UCSD-AML1 (cell line): ENCODE measurements around the gene NELFA.
A peak's percentile ranks its signal among the peaks of the same experiment; 100 is the strongest.
"Not testable (repeated sequence)": the region's sequence is repeated elsewhere in the genome, so short reads cannot be mapped to it uniquely, and the experiment has no call there.

Experiments used
- DNase-seq: peaks from one replicate; lab custom pipeline; 2025; ENCODE audit not compliant: unreplicated experiment; lab: John Stamatoyannopoulos, UW

The NELFA gene

GRCh38 chr4:2040391-2041238, 31.8 kb upstream of the NELFA start:
- no peak for DNase-seq

GRCh38 chr4:2036866-2037265, 28.1 kb upstream of the NELFA start:
- peak; percentile 23 for DNase-seq

GRCh38 chr4:2036327-2036726, 27.6 kb upstream of the NELFA start:
- no peak for DNase-seq

- DNase-seq: not testable (repeated sequence)
These were observed 22.4 kb upstream of the NELFA start for GRCh38 chr4:2031161-2031560.

- not testable (repeated sequence) for DNase-seq
These were observed 18.3 kb upstream of the NELFA start for GRCh38 chr4:2027120-2027519.

- no peak for DNase-seq
These were observed 17.0 kb upstream of the NELFA start for GRCh38 chr4:2025817-2026216.

GRCh38 chr4:2024683-2025082, 15.9 kb upstream of the NELFA start:
- DNase-seq: no peak

GRCh38 chr4:2021358-2022018, 12.7 kb upstream of the NELFA start:
- DNase-seq: not testable (repeated sequence)

- DNase-seq: no peak
These were observed 6.2 kb upstream of the NELFA start for GRCh38 chr4:2015008-2015407.

GRCh38 chr4:2011583-2011982, 2.8 kb upstream of the NELFA start:
- no peak for DNase-seq

- peak; percentile 63 for DNase-seq
These were observed 968 bp upstream of the NELFA start for GRCh38 chr4:2009651-2010233.

- DNase-seq: no peak
These were observed 178 bp downstream of the NELFA start for GRCh38 chr4:2008671-2008920.

GRCh38 chr4:2007804-2008670, 737 bp downstream of the NELFA start:
- no peak for DNase-seq

GRCh38 chr4:2006956-2007653, 1.7 kb downstream of the NELFA start:
- DNase-seq: no peak

GRCh38 chr4:2006367-2006766, 2.4 kb downstream of the NELFA start:
- no peak for DNase-seq

GRCh38 chr4:2003361-2003760, 5.4 kb downstream of the NELFA start:
- DNase-seq: not testable (repeated sequence)

- not testable (repeated sequence) for DNase-seq
These were observed 9.5 kb downstream of the NELFA start for GRCh38 chr4:1999308-1999707.

- no peak for DNase-seq
These were observed 10.5 kb downstream of the NELFA start for GRCh38 chr4:1998296-1998695.

- DNase-seq: no peak
These were observed 11.1 kb downstream of the NELFA start for GRCh38 chr4:1997712-1998111.

- no peak for DNase-seq
These were observed 11.7 kb downstream of the NELFA start for GRCh38 chr4:1996866-1997611.
